Activated CD8-positive, alpha-beta T cell treated with anti-CD3 and anti-CD28 coated beads for 36 hours (primary cell): ENCODE data around the gene LRRFIP2. TPM values are rescaled to one million over a fixed set of nuclear protein-coding genes. Genes with fewer than 3 reads are reported as not detected.

Source experiments
- ATAC-seq: fragments of 200-7000 bp; cut with Tn5 transposase; one replicate; pipeline ENCODE4 v1.10.0; 2021; ENCODE audit warnings: mild to moderate bottlenecking, moderate library complexity
- CTCF ChIA-PET: fragments of 350-600 bp; sonication (Branson Sonifier 250); formaldehyde crosslinking; loops from one replicate; lab custom pipeline; 2021; ENCODE audit warnings: antibody characterized with exemption; lab: Charles Lee
- POLR2A ChIA-PET: fragments of 350-600 bp; sonication (Branson Sonifier 250); formaldehyde crosslinking; loops from one replicate; lab custom pipeline; 2021; ENCODE audit warnings: antibody characterized with exemption; lab: Charles Lee
- DNase-seq: peaks from one replicate; pipeline ENCODE4 v3.0.0-alpha.2; 2020
- H3K27ac Mint-ChIP-seq: one replicate; pipeline ENCODE4 v1.8.0; 2021; ENCODE audit warnings: mild to moderate bottlenecking, mixed read lengths
- H3K27me3 Mint-ChIP-seq: one replicate; pipeline ENCODE4 v1.8.0; 2021; ENCODE audit warnings: mixed read lengths
- H3K36me3 Mint-ChIP-seq: one replicate; pipeline ENCODE4 v1.8.0; 2021; ENCODE audit warnings: low read depth, mixed read lengths
- H3K4me1 Mint-ChIP-seq: one replicate; pipeline ENCODE4 v1.8.0; 2021; ENCODE audit warnings: low read depth, mixed read lengths
- H3K4me3 Mint-ChIP-seq: one replicate; pipeline ENCODE4 v1.8.0; 2021; ENCODE audit warnings: mild to moderate bottlenecking, moderate library complexity, mixed read lengths
- H3K9me3 Mint-ChIP-seq: one replicate; pipeline ENCODE4 v1.8.0; 2021; ENCODE audit warnings: mixed read lengths
- CTCF ChIP-seq: fragments of 200-600 bp; IDR thresholded peaks from one replicate; pipeline ENCODE4 v1.8.0; 2022; ENCODE audit warnings: antibody characterized with exemption, mild to moderate bottlenecking
- intact Hi-C: fragments of 100-400 bp; cut with micrococcal nuclease; formaldehyde crosslinking; loops from one replicate; pipeline ENCODE4 v1.10.0; 2022
- total RNA-seq, 2 experiments: library from RNA; stranded (reverse); gene quantifications; one replicate each; pipeline ENCODE4 v1.2.3, GENCODE V29; 2021

LRRFIP2 gene
- total RNA-seq, 2 experiments from 2014 or later = 18.7 to 23.1 TPM

GRCh38 chr3:37143821-37144220 lies 30.6 kb downstream of the LRRFIP2 start:
- Mint-ChIP-seq H3K27me3 (no peaks in the 10 kb centered on the region), H3K4me3 (no peak overlapping the region), H3K36me3 (peaks cover 20% of the 10 kb centered on the region), H3K9me3 (no peaks in the 10 kb centered on the region), H3K27ac (no peak overlapping the region), H3K4me1 (peaks cover 3% of the 10 kb centered on the region)
- ChIA-PET CTCF (no interaction called here), POLR2A (no interaction called here)
- no peak for DNase-seq
- no peak for ATAC-seq
- no peak for TF ChIP-seq CTCF
- intact Hi-C loops = no loop called here

GRCh38 chr3:37141676-37142075 lies 32.7 kb downstream of the LRRFIP2 start:
- peaks cover 17% of the 10 kb centered on the region for H3K36me3 Mint-ChIP-seq
- no peak for TF ChIP-seq CTCF
- H3K27ac Mint-ChIP-seq = no peak overlapping the region
- intact Hi-C loops = no loop called here
- CTCF ChIA-PET = no interaction called here
- no peak for DNase-seq
- H3K27me3 Mint-ChIP-seq = no peaks in the 10 kb centered on the region
- no peak for ATAC-seq
- H3K4me3 Mint-ChIP-seq = no peak overlapping the region
- no peaks in the 10 kb centered on the region for H3K9me3 Mint-ChIP-seq
- H3K4me1 Mint-ChIP-seq = peaks cover 11% of the 10 kb centered on the region
- POLR2A ChIA-PET = no interaction called here

- ChIA-PET CTCF (no interaction called here), POLR2A (no interaction called here)
- no peak for ATAC-seq
Observed at GRCh38 chr3:37140899-37141541, 33.4 kb downstream of the LRRFIP2 start.

GRCh38 chr3:37139567-37140052 lies 34.8 kb downstream of the LRRFIP2 start:
- peaks cover 12% of the 10 kb centered on the region for H3K36me3 Mint-ChIP-seq
- peaks cover 12% of the 10 kb centered on the region for H3K4me1 Mint-ChIP-seq
- CTCF ChIA-PET = no interaction called here
- H3K27ac Mint-ChIP-seq = no peak overlapping the region
- POLR2A ChIA-PET = no interaction called here
- ATAC-seq (peak; percentile 66), DNase-seq (no peak)
- H3K9me3 Mint-ChIP-seq = no peaks in the 10 kb centered on the region
- intact Hi-C loops = no loop called here
- no peak overlapping the region for H3K4me3 Mint-ChIP-seq
- no peak for TF ChIP-seq CTCF
- no peaks in the 10 kb centered on the region for H3K27me3 Mint-ChIP-seq

More at GRCh38 chr3:37140899-37141541, 33.4 kb downstream of the LRRFIP2 start:
- H3K9me3 Mint-ChIP-seq = no peaks in the 10 kb centered on the region
- H3K4me1 Mint-ChIP-seq = peaks cover 13% of the 10 kb centered on the region
- peaks cover 12% of the 10 kb centered on the region for H3K36me3 Mint-ChIP-seq
- no peak overlapping the region for H3K4me3 Mint-ChIP-seq
- intact Hi-C loops = no loop called here
- H3K27me3 Mint-ChIP-seq = no peaks in the 10 kb centered on the region
- no peak overlapping the region for H3K27ac Mint-ChIP-seq
- no peak for TF ChIP-seq CTCF
- DNase-seq = no peak

GRCh38 chr3:37138816-37139215 lies 35.6 kb downstream of the LRRFIP2 start:
- DNase-seq = no peak
- peaks cover 12% of the 10 kb centered on the region for H3K36me3 Mint-ChIP-seq
- ChIA-PET POLR2A (no interaction called here), CTCF (no interaction called here)
- no peak overlapping the region for H3K27ac Mint-ChIP-seq
- ATAC-seq = no peak
- H3K9me3 Mint-ChIP-seq = no peaks in the 10 kb centered on the region
- no peak for TF ChIP-seq CTCF
- H3K4me3 Mint-ChIP-seq = no peak overlapping the region
- H3K4me1 Mint-ChIP-seq = peaks cover 12% of the 10 kb centered on the region
- H3K27me3 Mint-ChIP-seq = no peaks in the 10 kb centered on the region
- intact Hi-C loops = no loop called here
